ENCODE data around the gene ARAP1. TPM values are rescaled to one million over a fixed set of nuclear protein-coding genes. Genes with fewer than 3 reads are reported as not detected.

The ARAP1 gene
- total RNA-seq, 4 donors from 2014 or later = 90.3 to 146 (median 122) TPM

DNA sequence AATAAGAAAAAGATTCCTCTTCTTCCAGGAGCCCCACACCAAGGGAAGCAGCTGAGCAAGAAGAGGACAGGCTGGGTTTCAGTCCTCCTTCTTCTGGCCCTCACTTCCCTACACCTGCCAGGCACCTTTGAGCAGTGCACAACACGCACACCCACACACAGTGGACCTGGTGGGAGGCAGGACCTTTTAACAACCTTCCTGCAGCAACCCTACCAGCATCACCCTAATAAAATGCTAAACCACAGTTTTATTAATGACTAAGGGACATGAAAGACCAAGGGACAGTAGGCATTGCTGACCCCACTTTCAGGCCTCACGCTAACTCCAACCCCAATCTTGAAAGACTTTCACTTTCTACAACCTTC, 12.2 kb downstream of the ARAP1 start:
- H3K27ac ChIP-seq = peak overlapping the region; percentile 79 to 95 (median 89)
- no peaks in the 10 kb centered on the region for H3K36me3 ChIP-seq
- H3K4me3 ChIP-seq (replicated peaks in 1 of 3) = no peak overlapping the region
- intact Hi-C loops (cut with DNase I) = no loop called here
- TF ChIP-seq POLR2A (IDR thresholded peaks at IDR 0.05) = no peak
- TF ChIP-seq, protein P1, sequence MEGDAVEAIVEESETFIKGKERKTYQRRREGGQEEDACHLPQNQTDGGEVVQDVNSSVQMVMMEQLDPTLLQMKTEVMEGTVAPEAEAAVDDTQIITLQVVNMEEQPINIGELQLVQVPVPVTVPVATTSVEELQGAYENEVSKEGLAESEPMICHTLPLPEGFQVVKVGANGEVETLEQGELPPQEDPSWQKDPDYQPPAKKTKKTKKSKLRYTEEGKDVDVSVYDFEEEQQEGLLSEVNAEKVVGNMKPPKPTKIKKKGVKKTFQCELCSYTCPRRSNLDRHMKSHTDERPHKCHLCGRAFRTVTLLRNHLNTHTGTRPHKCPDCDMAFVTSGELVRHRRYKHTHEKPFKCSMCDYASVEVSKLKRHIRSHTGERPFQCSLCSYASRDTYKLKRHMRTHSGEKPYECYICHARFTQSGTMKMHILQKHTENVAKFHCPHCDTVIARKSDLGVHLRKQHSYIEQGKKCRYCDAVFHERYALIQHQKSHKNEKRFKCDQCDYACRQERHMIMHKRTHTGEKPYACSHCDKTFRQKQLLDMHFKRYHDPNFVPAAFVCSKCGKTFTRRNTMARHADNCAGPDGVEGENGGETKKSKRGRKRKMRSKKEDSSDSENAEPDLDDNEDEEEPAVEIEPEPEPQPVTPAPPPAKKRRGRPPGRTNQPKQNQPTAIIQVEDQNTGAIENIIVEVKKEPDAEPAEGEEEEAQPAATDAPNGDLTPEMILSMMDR (IDR thresholded peaks at IDR 0.05) = no peak
- peaks cover 63 to 91% of the 10 kb centered on the region in 2 donors for H3K4me1 ChIP-seq
- DNase-seq = no peak
- no peaks in the 10 kb centered on the region for H3K27me3 ChIP-seq
- 91 to 95% methylated on average over 2 of the region's 2 CpGs for WGBS, 2 donors
- no peaks in the 10 kb centered on the region for H3K9me3 ChIP-seq

DNA sequence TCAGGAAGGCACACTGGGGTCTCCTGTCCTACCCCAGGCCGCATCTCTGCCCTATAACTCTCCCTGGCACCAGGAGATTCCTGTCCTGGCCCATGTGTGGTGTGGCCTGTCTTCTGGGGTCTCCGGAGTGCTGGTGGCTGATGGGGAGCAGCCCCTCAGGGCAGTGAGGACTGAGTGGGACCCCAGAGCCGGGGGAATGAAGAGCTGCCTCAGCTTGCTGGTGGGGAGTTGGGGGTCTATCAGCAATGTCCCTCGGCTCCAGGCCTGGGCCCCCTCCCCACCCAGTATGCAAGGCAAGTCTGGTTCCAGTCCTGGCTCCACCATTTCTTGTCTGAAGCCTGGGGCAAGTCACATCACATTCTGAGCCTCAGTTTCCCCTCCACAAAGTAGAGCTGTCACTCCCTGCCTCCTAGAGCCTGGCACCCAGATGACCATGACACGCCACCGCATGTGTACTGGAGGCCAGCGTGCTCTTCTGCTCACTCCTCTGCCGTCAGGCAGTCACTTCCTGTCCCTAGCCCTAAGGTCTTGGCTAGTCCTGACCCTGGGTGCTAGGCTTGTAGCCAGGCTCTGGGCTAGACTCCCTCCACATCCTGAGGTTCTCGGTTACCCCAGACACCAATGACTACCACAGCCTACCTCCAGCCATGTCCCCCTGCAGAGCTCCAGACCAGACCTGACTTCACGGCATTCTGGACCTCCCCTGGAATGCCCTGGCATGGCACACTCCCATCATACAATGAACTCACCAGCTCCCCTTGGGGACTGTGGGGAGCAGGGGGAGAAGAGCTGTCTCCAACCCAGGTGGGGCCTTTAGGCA, 12.8 kb downstream of the ARAP1 start:
- Histone ChIP-seq H3K9me3 (no peaks in the 10 kb centered on the region), H3K27me3 (no peaks in the 10 kb centered on the region), H3K36me3 (no peaks in the 10 kb centered on the region), H3K4me3 (replicated peaks in 1 of 3) (no peak overlapping the region), H3K27ac (peak overlapping the region; percentile 79 to 95 (median 89)), H3K4me1 (peaks cover 67 to 90% of the 10 kb centered on the region in 2 donors)
- TF ChIP-seq, protein P1 (IDR thresholded peaks at IDR 0.05) = no peak
- intact Hi-C loops (cut with DNase I) = no loop called here
- 91 to 94% methylated on average over 8 of the region's 10 CpGs for WGBS, 2 donors
- DNase-seq = no peak

DNA sequence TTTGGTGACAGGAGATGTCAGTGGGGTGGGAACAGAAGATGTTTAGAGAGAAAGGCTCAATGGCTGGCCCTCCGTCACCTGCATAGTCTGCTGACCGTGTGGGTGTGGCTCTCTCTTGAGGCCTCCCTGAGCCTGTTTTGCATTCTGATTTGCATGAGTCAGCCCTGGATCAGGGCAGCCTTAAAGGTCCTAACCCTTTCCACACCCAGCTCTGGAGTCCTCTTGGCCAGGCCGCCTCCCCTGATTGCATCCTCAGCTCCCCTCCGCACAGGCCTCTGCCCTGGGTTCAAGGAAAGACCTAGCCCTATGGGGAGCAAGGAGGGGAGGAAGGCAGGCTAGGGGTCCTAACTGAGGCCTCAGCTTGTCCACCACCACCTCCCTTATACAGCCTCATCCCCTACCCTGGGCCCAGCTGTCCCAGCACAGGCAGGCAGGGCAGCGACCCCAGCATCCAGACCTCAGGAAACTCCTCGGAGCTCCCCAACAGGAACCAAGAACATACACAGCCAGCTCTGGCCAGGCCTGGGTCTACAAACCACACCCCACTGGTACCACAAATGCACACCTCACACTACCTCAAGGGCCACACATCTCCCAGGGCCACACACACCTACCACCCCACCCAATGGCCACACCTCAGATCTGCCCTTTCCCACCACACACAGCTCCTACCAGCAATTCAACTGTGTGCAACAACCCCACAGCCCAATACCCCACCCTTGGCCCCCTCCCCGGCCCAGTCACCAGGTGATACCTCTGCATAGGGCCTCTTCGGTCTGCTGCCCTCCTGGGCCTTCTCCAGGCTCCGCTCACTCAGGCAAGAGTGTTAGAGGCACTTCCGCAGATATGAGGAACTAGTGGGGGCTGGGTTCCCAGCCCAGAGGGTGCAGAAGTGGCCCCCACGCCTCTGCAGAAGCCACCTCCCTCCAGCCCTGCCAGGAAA, 13.7 kb downstream of the ARAP1 start:
- H3K9me3 ChIP-seq = no peaks in the 10 kb centered on the region
- no peak overlapping the region for H3K4me3 ChIP-seq (replicated peaks in 1 of 3)
- no peaks in the 10 kb centered on the region for H3K36me3 ChIP-seq
- H3K4me1 ChIP-seq = peaks cover 68 to 90% of the 10 kb centered on the region in 2 donors
- DNase-seq = peak; percentile 91 to 95
- intact Hi-C loops (cut with DNase I) = no loop called here
- 64 to 68% methylated on average over 6 to 11 of the region's 11 CpGs for WGBS, 2 donors
- peak overlapping the region; percentile 79 to 95 (median 89) for H3K27ac ChIP-seq
- H3K27me3 ChIP-seq = no peaks in the 10 kb centered on the region
- no peak for TF ChIP-seq POLR2A (IDR thresholded peaks at IDR 0.05)

DNA sequence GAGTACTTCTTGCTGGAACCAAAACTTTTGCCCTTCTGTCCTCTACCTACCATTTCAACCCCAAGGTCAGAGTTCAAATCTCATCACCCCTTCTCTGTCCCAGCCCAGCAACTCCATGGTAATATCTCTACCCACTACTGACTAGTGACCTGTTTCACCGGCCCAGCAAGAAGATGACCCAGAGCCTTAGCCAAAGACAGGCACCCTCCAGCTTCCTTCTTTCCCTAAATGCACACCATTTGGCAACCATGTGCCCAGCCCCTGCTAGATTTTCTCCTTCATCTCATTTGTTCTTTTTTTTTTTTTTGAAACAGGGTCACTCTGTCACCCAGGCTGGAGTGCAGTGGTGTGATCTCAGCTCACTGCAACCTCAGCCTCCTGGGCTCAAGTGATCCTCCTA, 14.9 kb downstream of the ARAP1 start:
- H3K27me3 ChIP-seq = no peaks in the 10 kb centered on the region
- no peak overlapping the region for H3K4me3 ChIP-seq (replicated peaks in 1 of 3)
- DNase-seq = no peak
- H3K27ac ChIP-seq = peak overlapping the region; percentile 77 to 89 (median 84)
- TF ChIP-seq, protein P1 (IDR thresholded peaks at IDR 0.05) = no peak
- TF ChIP-seq POLR2A (IDR thresholded peaks at IDR 0.05) = no peak
- peaks cover 69 to 84% of the 10 kb centered on the region in 2 donors for H3K4me1 ChIP-seq
- WGBS, 2 donors = 82 to 85% methylated on average over 1 of the region's 1 CpG
- no peaks in the 10 kb centered on the region for H3K36me3 ChIP-seq
- intact Hi-C loops (cut with DNase I) = no loop called here
- no peaks in the 10 kb centered on the region for H3K9me3 ChIP-seq

DNA sequence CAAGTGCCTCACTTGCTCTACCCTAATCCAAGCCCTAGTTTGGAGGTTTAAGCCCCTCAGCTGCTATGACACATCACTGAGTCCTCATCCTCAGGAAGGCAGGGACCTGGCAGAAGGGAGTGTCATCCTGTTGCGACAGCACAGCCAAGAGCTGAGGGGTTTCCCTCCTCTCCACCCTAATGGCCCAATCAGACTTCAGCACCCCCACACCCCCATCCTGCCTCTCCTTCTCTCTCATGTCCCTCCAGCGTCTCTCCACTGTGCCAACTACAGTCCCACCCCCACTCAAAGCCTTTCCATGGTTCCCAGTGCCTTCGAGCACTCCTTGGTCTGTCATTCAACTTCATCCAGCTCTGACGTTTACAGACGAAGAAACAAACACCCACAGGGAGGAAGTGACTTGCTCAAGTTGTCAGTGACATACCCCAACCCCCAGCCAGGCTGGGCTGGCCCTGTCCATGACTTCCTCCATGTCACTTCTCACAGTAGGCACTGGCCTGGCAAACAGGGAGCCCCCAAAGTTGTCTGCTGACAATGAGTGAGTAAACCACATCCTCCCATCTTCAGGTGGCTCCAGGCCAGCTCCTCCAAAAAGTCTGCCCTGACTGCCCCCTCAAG, 15.6 kb downstream of the ARAP1 start:
- Histone ChIP-seq H3K4me1 (peaks cover 62 to 76% of the 10 kb centered on the region in 2 donors), H3K27ac (peak overlapping the region; percentile 77 to 89 (median 84)), H3K36me3 (no peaks in the 10 kb centered on the region), H3K4me3 (replicated peaks in 1 of 3) (no peak overlapping the region), H3K9me3 (no peaks in the 10 kb centered on the region), H3K27me3 (no peaks in the 10 kb centered on the region)
- TF ChIP-seq, protein P1 (IDR thresholded peaks at IDR 0.05) = no peak
- TF ChIP-seq POLR2A (IDR thresholded peaks at IDR 0.05) = peak in 1 of 2 donors; percentile 14
- DNase-seq = peak; percentile 71 to 85
- 10 to 14% methylated on average over 5 of the region's 5 CpGs for WGBS, 2 donors
- intact Hi-C loops (cut with DNase I) = no loop called here
